Stimulated activated CD8-positive, alpha-beta memory T cell treated with anti-CD3 and anti-CD28 coated beads, Interleukin-7, amount 100 ng/mL, for 24 hours (primary cell): ENCODE results near the gene MIA2.
A peak's percentile ranks its signal among the peaks of the same experiment; 100 is the strongest.

Experiments
- DNase-seq: peaks from one replicate; pipeline ENCODE4 v3.0.0-alpha.2; 2020; ENCODE audit warnings: low read depth

MIA2 gene

DNA sequence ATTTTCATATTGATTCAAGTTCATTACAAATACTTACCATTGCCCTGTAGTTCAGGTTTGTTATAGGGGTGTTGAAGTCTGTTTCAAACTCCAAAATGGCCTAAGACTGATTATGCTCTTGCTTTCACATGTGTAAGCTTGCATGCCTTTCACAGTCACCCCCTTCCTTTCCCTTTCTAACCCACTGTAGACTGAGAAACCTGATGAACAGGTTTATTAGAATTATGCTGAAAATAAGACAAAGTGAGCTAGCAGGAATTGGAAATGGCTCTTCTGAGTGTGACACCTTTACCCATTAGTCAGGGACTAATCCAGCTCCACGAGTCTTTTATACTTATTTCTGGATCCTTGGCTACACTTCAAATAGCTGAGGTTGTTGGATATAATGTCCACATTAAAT, 159.6 kb downstream of the MIA2 start:
- DNase-seq = no peak

- no peak for DNase-seq
These were observed 162.0 kb downstream of the MIA2 start for GRCh38 chr14:39395555-39396254.

DNA sequence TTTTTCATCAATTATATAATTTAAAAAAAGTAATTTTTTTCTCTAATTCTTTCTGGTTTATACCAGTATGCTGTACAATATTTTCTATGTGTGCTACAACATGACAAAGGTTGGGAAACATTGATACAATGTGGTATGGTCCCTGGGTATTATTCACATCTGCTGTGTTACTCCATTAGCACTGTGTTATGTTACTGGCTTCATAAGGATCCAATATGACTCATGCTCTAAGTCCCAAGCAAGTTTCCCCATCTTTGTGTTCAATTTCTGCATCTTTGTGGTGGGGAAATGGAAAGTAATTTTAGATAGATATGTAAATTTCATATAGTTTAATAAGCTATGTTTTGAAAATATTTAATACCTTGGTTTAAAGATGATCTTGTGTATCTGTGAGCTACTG, 162.7 kb downstream of the MIA2 start:
- DNase-seq = no peak

DNA sequence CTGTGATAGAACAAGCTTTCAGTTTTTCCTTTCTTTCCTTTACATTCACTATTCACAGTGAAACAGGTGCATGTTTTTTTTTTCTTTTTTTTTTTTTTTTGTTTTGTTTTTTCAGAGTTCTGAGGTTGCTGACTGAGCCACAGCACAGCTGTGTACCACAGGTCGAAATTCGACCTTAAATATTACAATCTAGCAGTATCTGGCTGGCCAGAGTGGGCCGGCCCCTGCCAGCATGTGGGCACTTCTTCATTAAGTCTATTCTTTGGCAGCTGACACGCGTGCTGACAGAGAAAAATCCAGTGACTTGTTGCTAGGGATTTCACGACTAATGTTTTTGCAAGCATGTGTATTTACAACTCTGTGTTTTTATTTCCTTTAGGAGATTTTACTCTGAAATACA, 164.7 kb downstream of the MIA2 start:
- DNase-seq = no peak

GRCh38 chr14:39406560-39406959, 172.8 kb downstream of the MIA2 start:
- DNase-seq = no peak

DNA sequence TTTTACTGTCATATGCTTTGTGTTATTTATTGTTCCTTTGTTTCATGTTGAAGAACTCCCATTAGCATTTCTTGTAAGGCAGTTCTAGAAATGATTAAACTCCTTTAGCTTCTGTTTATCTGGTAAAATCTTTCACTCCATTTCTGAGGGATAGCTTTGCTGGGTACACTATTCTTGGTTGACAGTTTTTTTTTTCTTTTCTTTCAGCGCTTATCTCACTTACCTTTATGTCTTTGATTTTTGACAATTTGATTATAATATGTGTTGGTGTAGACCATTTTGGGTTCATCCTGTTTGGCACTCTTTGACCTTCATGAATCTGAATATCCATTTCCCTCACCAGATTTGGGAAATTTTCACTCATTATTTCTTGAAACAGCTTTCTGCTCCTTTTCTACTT, 182.4 kb downstream of the MIA2 start:
- DNase-seq = no peak

- DNase-seq = no peak
These were observed 183.3 kb downstream of the MIA2 start for GRCh38 chr14:39417014-39417413.

GRCh38 chr14:39419272-39419671, 185.6 kb downstream of the MIA2 start:
- DNase-seq = no peak

GRCh38 chr14:39422243-39422642, 188.5 kb downstream of the MIA2 start:
- DNase-seq = no peak

GRCh38 chr14:39423793-39424192, 190.1 kb downstream of the MIA2 start:
- no peak for DNase-seq

DNA sequence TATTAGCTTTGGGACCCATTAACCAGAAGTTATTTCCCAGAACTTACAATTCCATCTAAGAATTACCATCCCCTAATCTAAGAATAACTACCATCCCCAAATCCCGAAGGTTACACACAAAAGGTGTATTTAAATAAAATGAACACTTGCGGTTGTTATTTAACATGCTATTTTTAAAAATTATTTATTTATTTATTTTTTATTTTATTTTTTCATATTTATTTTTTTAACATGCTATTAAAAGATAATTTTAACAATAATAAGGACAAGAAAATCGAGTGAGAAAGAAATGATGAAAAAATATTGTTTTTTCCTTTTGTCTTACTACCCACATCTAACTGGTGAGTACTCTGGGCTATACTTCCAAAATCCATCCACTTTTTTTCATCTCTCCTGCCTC, 192.2 kb downstream of the MIA2 start:
- no peak for DNase-seq

GRCh38 chr14:39426605-39427004, 192.9 kb downstream of the MIA2 start:
- DNase-seq = no peak

GRCh38 chr14:39428118-39428517, 194.4 kb downstream of the MIA2 start:
- DNase-seq = no peak

DNA sequence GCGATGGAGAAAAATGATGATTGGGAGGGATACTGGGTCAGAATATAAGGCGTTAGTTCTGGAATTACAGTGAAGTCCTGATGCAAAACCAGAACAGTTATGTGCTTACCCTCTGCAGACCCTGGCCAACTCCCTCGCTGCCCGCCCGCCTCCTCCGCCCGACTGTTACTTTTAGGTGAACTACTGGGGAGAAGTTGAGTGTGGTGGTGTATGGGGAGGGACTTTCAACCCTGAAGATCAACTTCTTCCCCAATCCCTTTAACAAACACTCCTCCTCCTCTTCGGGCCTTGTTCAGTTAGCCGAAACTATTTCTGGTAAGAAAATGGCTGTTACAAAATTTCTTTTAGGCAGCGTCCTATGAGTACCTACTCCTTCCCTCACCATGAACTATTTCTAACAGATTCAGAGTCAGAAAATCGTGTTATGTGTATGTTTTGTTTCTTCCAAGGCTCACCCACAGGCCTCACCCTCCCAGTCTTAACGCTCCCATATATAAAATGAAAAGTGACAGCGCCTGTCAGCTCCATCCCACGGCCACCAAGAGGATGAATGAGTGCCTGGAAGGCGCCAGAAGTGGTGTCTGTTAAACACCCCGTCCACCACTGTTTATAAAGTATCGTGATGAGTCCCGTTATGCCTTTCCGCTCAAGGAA, 197.2 kb downstream of the MIA2 start:
- no peak for DNase-seq

DNA sequence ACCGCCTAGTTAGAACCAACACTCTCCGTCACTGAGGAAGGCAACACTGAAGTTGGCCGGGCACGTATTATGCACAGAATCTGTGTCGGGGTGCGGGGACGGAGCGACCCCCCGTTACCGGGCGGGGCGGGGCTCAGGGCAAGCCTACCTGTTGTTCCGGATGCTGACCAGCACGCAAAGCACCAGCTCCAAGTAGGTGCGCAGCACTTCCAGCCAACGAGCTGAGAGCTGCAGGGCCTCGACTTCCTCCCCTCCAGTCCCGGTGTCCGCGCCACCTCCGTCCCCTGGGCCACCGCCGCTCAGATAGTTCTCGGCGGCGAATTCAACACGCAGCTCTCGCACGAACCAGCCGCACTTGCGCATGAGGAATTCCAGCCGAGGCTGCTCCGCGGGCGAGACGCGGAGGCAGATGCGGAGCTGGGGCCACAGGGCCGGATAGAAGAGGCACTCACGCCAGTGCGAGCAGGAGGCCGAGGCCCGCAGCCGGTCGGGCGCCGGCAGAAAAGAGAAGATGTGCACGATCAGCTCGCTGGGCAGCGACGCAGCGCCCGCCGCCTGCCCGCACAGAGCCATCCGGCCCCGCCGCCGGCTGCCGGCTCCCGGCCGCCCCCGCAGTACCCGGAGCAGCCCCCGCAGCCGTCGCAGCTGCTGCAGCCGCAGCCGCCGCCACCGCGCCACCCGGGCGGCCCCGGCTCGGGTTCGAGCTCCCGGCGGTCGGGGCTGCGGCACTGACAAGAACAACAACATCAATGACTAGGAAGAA, 197.9 kb downstream of the MIA2 start:
- peak; percentile 10 for DNase-seq

DNA sequence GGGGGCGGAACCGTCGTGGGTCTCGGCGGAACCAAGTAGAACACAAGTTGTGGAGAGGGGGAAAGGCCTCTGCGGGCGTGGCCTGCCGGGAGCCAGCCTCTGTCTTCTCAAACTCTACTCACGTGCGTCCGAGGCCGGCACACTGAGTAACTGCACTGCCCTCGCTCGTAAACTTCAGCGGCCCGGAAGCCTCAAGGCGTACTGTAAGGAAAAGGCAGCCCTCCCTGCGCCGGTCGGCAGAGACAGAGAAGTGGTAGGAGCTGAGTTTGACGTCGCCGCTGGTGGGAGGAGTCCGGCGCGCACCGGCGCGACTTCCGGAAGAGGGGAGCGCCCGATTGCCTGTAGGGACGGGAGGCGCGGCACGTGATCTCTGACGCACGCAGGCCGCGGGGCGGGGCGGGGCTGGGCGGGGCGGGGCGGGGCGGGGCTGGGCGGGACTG, 198.5 kb downstream of the MIA2 start, which contains the start of gene FBXO33:
Gene FBXO33 (minus strand): TSS at position 255 of the 440 bp plus-strand sequence. CDS start 271 bp downstream, outside the sequence.
- DNase-seq = peak; percentile 88

DNA sequence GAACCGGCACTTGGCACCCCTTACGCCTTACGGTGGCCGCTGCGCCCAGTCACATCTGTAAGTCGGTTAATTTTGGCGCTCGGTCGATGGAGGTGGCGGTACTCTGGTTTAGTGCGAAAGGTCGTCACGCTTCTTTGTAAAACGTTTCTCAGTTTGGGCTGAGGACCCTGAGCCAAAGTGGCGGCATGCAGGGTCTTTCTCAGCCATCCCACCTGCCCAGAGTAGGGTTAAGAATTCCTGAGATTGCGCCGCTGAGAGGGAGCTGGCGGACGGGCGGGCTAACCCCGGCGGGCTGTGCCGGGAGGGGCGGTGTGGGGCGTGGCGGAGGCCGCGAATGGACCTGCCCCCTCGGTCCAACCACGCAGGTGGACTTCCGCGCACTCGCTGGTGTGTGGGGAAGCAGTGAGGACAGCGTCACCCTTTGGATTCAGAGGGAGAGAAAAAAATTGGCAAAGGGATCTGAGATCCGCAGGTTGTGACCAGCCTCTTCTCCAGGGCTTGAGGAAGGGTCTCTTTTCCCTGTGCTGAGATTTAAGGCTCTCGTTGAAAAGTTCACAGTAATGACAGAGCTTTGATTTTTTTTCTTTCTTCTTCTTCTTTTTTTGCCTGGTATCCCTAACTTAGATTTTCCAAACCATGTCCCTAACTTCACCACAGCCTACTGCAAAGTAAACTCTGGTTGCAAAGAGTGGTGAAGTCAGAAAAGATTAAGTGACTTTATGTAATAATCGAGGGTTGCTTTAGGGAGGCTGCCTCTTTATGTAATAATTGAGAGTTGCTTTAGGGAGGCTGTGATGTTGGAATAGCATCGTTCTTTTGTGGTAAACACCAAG, 199.1 kb downstream of the MIA2 start:
- no peak for DNase-seq

DNA sequence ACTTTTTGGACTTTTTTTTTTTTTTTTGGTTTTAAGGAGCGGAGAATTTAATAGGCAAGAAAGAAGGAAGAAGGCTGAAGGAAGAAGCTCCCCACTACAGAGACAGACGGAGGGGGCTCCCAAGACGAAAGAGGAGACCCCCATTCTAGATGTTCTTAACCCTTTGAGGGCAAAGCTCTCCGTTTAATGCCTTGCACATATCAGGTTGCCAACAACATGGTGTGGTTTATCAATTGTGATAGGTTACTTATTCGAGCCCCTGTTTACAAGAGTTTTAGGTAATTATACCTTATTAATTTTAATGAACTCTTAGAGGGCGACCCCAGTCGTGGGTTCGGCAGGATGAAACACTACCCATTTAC, 199.7 kb downstream of the MIA2 start:
- DNase-seq = no peak

GRCh38 chr14:39434401-39434800, 200.7 kb downstream of the MIA2 start:
- DNase-seq = no peak

GRCh38 chr14:39435241-39435640, 201.5 kb downstream of the MIA2 start:
- DNase-seq = no peak
